Epithelial cell of proximal tubule (primary cell): ENCODE results near the gene PDE6B. TPM values are rescaled to one million over a fixed set of nuclear protein-coding genes. Genes with fewer than 3 reads are reported as not detected.
"Not testable (repeated sequence)": the region's sequence is repeated elsewhere in the genome, so short reads cannot be mapped to it uniquely, and the experiment has no call there.

Experiments used
- DNase-seq: peaks from one replicate; pipeline ENCODE4 v3.0.0-alpha.2; 2011; ENCODE audit warnings: low read depth
- H3K4me3 ChIP-seq: 2 replicates; pipeline ENCODE4 v1.5.1; 2011; ENCODE audit warnings: low read depth, mild to moderate bottlenecking, low read length
- total RNA-seq: library from RNA; depleted of rRNA; stranded (reverse); fragments of >200 nt; gene quantifications from 2 replicates; pipeline ENCODE4 v1.2.3, GENCODE V29; 2015
- TF ChIP-seq, protein P1 (sequence below): conservative IDR thresholded peaks from 2 replicates; pipeline ENCODE4 v1.5.1; 2012; ENCODE audit warnings: low read depth, mild to moderate bottlenecking, low read length

PDE6B gene
- total RNA-seq, 1 donor from 2014 or later: 5.7 TPM

DNA sequence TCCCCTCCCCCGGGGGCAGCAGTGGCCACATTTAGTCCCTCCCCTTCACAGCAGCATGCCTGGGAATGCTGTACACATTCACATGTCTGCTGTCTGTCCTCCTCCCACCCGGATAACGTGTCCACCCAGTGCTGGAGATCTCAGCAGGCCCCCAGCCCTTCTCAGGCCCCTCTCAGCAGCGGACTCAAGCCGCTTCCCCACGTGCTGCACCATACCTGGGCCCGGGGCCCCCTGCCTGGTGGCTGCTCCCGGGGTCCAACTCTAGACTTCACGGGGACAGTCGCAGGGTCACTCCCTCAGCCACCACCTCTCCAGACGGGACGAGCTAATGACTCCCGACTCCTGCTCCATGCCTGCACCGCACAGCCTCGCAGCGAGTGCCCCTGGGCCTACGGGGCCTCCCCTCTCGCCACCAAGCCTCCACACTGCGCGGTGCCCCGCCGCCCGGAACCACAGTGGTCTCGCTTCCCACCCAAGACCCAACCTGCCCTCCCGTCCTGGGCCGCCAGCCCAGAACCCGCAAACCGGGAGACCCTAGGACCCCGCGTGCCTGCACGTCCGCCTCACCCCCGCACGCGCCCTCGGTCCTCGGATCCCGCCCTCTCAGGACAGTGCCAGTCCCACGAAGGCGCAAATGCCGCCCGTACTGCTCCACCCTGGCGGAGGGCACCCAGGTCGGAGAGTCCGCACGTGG lies 79.0 kb downstream of the PDE6B start:
- TF ChIP-seq, protein P1, sequence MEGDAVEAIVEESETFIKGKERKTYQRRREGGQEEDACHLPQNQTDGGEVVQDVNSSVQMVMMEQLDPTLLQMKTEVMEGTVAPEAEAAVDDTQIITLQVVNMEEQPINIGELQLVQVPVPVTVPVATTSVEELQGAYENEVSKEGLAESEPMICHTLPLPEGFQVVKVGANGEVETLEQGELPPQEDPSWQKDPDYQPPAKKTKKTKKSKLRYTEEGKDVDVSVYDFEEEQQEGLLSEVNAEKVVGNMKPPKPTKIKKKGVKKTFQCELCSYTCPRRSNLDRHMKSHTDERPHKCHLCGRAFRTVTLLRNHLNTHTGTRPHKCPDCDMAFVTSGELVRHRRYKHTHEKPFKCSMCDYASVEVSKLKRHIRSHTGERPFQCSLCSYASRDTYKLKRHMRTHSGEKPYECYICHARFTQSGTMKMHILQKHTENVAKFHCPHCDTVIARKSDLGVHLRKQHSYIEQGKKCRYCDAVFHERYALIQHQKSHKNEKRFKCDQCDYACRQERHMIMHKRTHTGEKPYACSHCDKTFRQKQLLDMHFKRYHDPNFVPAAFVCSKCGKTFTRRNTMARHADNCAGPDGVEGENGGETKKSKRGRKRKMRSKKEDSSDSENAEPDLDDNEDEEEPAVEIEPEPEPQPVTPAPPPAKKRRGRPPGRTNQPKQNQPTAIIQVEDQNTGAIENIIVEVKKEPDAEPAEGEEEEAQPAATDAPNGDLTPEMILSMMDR: no peak
- DNase-seq: no peak
- no peak overlapping the region for H3K4me3 ChIP-seq

DNA sequence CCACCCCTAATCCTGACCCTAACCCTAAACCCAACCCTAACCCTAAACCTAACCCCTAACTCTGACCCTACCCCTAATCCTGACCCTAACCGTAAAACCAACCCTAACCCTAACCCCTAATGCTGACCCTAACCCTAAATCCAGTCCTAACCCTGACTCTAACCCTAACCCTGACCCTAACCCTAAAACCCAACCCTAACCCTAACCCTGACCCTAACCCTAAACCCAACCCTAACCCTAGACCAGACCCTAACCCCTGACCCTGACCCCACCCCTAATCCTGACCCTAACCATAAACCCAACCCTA lies 79.6 kb downstream of the PDE6B start:
- peak overlapping the region; percentile 97 for H3K4me3 ChIP-seq
- no peak for DNase-seq
- TF ChIP-seq, protein P1: no peak

DNA sequence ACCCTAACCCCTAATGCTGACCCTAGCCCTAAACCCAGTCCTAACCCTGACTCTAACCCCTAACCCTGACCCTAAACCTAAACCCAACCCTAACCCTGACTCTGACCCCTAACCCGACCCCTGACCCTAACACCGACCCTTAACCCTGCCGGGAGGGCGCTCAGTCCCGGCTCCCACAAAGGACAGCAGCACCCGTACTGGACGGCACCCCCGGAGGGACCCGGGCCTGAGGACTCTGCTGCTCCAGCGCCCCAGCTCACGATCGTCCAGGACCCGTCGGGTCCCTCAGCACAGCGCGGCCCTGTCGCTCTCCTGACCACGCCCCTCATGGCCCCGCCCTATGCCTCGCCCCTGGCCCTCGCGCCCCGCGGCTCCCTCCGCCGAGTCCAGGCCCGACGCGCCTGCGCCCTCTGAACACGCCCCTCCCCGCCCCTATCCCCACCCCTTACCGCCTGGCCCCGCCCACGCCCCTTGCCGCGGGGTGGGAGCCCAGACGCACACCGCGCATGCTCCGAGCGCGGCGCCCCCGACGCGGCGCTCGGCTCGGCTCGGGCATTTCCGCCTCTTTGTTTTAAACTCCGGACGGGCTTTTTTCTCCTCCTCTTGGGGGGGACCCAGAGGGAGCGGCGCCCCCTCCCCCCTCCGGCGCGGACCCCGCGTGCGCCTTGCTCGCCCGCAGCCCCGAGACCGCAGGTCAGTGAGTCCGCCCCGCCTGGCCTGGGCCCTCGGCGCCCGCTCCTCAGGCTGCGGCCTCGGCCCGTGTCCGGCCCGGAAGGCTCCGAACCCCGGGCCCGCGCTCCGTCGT lies 80.1 kb downstream of the PDE6B start, which contains the start of gene PCGF3:
PCGF3 (plus strand) TSS at position 555 of the 805 bp plus-strand sequence. CDS start 27,849 bp downstream, outside the sequence.
- peak within 1 kb of the TSS; percentile 97 for H3K4me3 ChIP-seq
- DNase-seq: no peak
- TF ChIP-seq, protein P1: no peak

DNA sequence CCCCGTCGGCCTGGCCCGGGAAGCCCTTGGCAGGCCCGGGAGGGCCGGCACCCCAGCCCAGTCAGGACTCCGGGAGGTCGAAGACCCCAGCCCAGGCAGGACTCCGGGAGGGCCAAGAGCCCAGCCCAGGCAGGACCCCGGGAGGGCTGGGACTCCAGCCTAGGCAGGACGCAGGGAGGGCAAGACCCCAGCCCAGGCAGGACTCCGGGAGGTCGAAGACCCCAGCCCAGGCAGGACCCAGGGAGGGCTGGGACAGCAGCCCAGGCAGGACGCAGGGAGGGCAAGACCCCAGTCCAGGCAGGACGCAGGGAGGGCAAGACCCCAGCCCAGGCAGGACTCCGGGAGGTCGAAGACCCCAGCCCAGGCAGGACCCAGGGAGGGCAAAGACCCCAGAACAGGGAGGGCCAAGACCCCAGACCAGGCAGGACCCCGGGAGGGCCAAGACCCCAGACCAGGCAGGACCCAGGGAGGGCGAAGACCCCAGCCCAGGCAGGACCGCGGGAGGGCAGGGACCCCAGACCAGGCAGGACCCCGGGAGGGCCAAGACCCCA lies 80.8 kb downstream of the PDE6B start:
- peak overlapping the region; percentile 97 for H3K4me3 ChIP-seq
- DNase-seq: not testable (repeated sequence)

DNA sequence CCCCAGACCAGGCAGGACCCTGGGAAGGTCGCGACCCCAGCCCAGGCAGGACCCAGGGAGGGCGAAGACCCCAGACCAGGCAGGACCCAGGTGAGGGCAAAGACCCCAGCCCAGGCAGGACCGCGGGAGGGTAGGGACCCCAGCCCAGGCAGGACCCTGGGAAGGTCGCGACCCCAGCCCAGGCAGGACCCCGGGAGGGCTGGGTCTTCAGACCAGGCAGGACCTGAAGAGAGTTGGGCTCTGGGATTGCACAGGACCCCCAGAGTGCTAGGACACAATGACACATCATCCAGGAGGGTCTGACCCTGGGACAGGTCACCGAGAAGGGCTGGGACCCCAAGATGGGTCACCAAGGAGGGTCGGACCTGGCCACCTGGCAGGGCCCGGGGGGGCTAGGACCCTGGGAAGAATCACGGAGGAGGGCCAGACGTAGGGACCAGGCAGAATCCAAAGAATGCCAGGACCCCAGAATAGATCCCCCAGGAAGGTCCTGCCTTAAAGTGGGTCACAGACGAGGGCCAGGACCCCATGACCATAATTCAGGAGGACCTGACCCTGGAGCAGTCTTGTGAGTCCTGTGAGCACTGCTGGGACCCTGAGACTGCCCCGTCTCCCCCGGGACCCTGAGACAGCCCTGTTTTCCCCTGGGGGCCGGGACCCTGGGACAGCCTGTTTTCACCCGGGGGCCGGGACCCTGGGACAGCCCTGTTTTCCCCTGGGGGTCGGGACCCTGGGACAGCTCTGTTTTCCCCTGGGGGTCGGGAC lies 81.6 kb downstream of the PDE6B start:
- TF ChIP-seq, protein P1: no peak
- H3K4me3 ChIP-seq: peak overlapping the region; percentile 97
- no peak for DNase-seq

DNA sequence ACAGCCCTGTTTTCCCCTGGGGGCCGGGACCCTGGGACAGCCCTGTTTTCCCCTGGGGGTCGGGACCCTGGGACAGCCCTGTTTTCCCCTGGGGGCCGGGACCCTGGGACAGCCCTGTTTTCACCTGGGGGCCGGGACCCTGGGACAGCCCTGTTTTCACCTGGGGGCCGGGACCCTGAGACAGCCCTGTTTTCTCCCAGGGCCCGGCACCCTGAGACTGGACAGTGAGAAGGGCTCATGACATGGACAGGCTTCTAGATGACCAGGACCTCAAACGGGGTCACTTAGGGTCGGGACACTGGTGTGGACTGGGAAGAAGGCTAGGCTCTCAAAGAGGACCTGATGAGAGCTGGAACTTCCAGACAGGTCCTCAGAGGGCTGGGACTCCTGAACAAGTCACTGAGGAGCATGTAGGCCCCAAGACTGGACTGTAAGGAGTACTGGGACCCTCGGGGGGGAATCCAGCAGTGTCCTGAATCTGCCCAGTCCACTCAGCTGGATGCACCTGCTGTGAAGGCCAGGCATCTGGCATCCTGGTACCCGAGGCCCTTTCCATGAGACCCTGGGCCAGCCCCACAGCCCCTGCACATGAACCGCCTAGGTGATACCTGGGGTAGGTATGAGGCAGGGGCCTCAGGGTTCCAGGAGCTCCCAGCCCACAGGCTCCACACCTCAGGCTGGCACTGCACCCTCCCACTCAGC lies 82.7 kb downstream of the PDE6B start:
- H3K4me3 ChIP-seq: peak overlapping the region; percentile 8
- DNase-seq: no peak
- TF ChIP-seq, protein P1: no peak
